Frontal cortex (tissue), 4 donors: ENCODE results near the gene UPF1. TPM values are rescaled to one million over a fixed set of nuclear protein-coding genes. Genes with fewer than 3 reads are reported as not detected.

Source experiments
- DNase-seq, 2 donors: peaks; one replicate each; pipeline ENCODE4 v3.0.0; 2012; ENCODE audit warnings: low spot score in 2 of 2
- FAIRE-seq: peaks from 2 replicates; lab custom pipeline; 2012; peaks lifted over from hg19 to GRCh38; lab: Jason Lieb, UNC
- total RNA-seq: library from RNA; depleted of rRNA; stranded (reverse); fragments of >200 nt; gene quantifications from one replicate; pipeline ENCODE4 v1.2.3, GENCODE V29; 2014
- donor health status: control.
- donor health status: control.
- donor health status: control.

UPF1 gene
- total RNA-seq, 1 donor from 2014 or later: 38.3 TPM

DNA sequence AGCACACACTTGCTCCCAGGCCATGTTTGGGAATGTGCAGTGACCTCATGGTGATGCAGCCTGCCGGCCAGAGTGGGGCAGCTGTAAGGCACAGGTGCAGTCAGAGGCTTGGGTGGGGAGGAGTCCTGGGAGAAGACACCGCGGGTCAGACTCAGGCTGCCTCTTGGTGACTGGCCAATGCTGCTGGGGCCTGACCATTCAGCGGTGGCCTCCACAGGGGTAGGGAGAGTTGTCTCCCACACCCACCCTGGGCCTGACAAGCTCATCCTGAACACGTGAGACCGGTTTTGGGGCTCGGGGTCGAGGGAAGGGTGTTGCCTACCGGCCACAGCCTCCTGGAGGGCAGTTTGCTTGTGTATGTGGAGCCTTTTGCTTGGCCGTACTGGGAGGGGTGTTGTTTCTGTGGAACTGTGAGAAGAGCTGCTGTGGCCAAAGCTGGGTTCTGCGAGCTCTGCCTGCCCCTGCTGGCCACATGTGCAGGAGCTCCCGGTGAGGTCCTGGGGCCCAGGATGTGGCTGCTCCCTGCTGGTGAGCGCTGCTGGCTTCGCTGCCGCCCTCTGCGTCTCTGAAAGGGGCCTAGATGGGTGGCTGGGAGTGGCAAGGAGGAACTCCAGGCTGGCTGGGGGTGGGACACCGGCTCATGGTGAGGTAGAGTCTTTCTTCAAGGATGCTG, 22.1 kb downstream of the UPF1 start:
- FAIRE-seq: no peak
- DNase-seq: no peak

DNA sequence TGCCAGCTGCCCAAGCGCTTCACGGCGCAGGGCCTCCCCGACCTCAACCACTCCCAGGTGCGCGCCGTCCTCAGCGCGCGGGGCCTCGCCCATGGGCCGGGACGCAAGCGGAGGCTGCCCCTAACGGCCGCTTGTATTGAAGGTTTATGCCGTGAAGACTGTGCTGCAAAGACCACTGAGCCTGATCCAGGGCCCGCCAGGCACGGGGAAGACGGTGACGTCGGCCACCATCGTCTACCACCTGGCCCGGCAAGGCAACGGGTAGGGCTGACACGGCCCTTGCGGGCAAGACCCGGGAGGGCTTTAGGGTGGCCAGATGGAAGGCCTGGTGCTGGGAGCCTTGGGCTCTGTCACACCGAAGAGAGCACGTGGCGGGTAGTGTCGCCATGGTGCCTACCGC, 23.2 kb downstream of the UPF1 start:
- DNase-seq (no peak), FAIRE-seq (no peak)

DNA sequence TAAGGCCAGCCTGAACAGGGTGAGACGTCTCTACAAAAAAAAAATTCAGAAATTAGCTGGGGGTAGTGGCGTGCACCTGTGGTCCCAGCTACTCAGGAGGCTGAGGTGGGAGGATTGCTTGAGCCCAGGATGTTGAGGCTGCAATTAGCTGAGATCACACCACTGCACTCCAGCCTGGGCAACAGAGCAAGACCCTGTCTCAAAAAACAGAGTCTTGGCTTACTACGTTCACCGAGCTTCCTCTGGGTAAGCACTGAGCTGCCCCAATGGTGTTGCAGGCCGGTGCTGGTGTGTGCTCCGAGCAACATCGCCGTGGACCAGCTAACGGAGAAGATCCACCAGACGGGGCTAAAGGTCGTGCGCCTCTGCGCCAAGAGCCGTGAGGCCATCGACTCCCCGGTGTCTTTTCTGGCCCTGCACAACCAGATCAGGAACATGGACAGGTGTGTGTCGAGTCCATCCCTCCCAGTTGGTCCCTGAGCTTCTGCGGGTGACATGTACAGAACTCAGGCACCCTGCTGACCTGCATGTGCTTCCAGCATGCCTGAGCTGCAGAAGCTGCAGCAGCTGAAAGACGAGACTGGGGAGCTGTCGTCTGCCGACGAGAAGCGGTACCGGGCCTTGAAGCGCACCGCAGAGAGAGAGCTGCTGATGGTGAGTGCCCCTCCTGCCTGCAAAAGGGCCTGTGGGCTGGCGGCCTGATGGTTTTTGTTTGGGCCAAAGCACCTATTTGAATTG, 24.1 kb downstream of the UPF1 start:
- DNase-seq (no peak), FAIRE-seq (no peak)

DNA sequence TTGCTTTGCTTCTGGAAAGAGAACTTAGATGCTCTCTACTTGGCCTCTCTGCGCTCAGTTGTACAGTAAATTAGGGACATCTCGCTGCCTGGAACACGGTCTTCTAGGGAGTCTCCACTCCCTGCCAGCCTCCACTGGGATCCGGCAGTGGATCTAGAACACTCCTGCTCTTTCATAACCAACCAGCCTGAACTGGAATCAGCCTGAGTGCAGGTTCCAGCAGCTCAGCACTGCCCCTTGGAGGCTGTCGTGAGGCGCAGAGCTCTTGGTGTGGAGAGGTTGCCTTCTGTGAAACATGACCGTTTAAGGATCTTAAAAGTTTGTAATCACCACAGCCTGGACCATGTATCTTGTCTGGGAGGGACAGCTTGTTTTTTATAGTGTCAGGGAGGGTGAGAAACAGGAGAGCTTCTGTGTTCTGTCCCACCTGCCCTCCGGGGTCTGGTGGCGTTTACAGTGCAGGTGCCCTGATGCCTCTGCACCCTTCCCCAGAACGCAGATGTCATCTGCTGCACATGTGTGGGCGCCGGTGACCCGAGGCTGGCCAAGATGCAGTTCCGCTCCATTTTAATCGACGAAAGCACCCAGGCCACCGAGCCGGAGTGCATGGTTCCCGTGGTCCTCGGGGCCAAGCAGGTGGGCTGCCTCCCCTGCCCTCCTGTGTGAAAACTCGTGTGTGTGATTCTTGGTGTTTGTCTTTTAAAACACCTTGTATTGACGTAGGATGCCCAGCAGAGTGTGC, 24.8 kb downstream of the UPF1 start:
- DNase-seq: peak; percentile 82 to 86
- no peak for FAIRE-seq

DNA sequence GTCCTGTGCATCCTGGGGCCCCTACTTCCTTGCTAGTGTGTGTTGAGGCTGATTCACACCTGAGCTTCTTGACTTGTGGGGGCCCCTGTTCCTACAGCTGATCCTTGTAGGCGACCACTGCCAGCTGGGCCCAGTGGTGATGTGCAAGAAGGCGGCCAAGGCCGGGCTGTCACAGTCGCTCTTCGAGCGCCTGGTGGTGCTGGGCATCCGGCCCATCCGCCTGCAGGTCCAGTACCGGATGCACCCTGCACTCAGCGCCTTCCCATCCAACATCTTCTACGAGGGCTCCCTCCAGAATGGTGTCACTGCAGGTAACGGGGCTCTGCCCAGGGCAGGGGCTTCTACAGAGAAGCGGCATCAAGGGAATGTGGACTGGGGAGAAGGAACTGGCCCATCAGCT, 25.5 kb downstream of the UPF1 start:
- no peak for FAIRE-seq
- no peak for DNase-seq

DNA sequence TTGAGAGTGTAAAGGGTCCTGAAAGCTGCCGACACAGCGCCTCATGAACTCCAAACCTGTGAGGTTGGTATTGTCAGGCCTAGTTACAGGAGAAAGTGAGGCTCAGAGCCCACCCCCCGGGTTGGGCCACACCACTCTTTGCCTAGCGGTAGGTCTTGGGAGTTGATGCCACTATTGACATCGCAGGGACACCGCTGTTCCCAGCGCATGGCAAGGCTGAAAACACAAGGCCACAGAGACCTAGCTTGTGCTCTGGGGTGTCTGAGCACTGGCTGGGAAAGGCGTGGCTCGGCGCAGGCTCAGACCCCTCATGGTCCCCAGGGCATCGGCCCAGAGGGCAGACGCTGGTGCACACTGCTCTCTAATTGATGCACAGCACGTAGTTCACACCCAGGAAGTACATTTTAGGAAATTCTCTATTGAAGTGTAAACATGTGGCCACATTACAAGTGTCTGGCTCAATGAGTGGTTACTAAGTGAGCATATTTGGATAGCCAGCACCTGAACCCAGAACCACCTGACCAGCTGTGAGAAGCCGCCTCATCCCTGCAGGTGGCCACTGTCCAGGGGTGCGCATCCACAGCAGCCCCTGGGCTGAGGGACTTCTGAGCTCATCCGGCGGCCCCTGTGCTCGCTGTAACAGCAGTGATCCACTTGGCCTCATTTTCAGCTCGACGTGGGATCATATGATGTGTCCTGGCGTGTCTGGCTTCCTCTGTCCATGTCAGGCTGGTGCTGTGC, 27.3 kb downstream of the UPF1 start:
- DNase-seq: no peak
- no peak for FAIRE-seq

DNA sequence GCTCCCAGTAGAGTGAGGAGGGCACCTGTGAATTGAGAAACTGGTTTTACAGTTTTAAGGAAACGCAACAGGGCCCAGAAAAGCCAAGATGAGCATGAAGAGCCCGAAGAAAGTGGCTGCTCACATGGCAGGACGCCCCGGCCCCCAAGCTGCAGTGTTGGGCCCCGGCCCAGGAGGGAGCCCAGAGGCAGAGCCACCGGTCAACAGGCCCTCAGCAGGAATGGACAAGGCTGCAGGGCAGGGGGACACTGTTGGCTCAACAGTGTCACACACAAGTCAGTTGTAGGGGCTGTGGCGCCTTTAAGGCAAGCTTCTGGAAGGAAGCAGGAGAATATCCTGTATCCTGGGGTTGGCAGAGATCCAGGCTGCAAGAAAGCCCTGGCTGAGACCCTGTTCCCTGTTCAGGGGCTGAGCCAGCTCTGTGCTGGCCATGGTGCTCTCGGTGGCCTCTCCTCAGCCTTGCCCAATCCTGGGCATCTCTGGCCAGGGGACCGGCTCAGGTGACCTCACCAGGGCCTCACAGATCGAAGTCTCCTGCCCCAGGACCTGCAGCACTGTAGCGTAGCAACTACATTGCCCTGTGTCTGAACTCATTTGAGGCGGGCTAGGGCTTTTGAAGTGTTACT, 28.0 kb downstream of the UPF1 start:
- FAIRE-seq (no peak), DNase-seq (no peak)

DNA sequence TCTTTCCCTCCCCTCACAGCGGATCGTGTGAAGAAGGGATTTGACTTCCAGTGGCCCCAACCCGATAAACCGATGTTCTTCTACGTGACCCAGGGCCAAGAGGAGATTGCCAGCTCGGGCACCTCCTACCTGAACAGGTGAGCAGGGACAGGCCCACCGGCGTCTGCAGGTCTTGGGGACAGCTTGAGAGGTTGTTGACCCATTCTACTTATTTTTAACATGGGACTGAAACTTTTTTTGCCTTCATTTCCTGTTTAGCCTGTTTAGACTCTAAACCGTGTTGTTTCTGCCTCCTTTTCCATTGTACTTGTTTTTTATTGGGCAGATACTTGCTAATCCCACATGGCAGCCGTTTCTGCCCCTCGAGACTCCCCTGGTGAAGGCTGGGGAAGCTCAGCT, 28.5 kb downstream of the UPF1 start:
- no peak for DNase-seq
- FAIRE-seq: no peak

DNA sequence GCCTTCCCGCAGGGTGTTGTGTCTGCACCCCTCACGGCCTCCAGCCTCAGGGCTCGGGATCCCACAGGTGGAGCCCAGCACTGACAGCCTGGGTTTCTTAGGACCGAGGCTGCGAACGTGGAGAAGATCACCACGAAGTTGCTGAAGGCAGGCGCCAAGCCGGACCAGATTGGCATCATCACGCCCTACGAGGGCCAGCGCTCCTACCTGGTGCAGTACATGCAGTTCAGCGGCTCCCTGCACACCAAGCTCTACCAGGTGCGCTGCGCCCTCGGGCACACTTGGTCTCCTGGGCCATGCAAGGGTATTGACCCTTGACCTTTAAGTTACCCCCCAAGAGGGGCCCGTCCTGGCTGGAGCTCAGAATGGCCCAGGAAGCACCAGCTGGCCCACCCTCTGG, 29.0 kb downstream of the UPF1 start:
- FAIRE-seq: no peak
- DNase-seq: no peak

DNA sequence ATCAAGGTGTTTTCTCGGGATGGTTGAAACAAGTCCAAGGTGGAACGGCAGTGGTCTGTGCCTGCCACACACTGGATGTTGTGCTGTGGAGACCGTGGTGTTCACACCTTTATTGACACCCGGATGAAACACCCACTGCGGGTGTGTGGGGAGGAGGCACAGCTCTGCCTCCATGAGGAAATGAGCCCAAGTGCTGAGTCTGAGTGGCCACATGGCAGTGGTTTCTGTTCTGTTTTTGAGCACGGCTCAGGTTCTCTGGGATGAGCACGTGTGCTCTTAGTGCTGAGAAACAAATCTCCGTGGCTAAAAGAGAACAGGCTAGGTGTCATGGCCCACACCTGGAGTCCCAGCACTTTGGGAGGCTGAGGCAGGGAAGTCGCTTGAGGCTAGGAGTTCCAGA, 29.5 kb downstream of the UPF1 start:
- no peak for FAIRE-seq
- no peak for DNase-seq

DNA sequence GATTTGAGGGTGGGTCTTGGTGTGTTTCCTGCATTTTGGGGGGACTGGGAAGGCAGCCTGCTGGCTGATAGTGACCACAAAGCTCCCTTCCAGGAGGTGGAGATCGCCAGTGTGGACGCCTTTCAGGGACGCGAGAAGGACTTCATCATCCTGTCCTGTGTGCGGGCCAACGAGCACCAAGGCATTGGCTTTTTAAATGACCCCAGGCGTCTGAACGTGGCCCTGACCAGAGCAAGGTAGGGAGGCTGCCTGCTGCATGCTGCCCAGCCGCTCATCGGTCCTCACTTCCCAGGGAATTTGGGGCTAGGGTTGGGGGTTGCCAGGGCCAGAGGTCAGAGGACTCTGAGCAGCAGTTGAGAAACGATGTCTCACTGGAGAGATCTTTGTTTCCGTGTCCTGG, 30.2 kb downstream of the UPF1 start:
- no peak for FAIRE-seq

DNA sequence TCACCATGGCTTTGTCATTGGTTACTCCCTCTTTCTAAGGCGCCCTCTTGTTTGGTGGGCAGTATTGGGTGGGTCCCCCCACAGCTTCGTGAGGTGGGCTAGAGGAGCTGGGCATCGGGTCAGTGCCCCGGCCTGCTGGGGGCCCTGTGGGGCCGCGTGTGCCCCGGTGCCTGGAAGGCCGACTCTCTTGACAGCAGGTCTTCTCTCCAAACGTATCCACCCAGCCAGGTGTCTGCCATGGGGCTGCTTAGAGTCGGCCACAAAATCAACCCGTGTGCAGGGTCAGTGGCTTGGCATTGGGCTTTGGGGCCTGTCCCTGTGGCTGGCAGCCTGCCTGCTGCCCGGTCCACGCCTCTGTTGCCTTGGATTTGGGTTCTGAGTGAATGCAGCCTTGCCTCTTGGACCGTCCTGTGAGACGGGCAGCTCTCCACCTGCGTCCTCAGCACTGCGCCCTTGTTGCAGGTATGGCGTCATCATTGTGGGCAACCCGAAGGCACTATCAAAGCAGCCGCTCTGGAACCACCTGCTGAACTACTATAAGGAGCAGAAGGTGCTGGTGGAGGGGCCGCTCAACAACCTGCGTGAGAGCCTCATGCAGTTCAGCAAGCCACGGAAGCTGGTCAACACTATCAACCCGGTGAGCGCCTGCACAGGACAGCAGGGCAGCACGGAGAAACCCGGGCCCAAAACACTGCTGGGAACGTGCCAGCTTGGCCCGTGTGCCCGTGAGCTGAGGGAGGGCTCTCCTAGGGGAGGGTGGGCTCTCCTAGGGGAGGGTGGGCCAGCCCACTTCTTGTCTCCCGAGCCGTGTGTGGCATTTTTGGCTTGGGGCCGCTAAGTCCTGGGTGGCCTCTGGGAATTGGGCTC, 31.4 kb downstream of the UPF1 start:
- no peak for FAIRE-seq

More for the DNA sequence above, 30.2 kb downstream of the UPF1 start:
- no peak for DNase-seq

DNA sequence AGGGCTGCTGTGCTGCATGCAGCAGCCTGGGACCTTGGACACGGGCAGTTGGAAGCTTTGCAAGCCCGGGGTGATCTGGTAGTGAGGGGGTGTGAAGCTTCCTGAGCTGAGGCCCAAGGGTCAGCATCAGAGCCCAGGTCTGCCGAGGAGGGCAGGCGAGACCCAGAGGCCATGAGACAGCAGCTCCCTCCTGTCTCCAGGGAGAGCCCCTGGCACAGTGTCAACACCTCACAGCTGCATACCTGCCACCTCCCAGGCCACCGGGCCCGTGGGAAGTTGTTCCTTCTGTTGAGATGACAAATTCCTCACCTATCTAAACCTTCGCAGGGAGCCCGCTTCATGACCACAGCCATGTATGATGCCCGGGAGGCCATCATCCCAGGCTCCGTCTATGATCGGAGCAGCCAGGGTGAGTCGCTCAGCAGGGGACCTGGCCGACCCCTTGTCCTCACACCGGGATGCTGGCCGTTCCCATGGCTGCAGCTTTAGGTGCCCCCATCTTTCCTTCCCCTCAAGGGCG, 32.1 kb downstream of the UPF1 start:
- DNase-seq (no peak), FAIRE-seq (no peak)

More for the DNA sequence above, 31.4 kb downstream of the UPF1 start:
- DNase-seq: no peak

DNA sequence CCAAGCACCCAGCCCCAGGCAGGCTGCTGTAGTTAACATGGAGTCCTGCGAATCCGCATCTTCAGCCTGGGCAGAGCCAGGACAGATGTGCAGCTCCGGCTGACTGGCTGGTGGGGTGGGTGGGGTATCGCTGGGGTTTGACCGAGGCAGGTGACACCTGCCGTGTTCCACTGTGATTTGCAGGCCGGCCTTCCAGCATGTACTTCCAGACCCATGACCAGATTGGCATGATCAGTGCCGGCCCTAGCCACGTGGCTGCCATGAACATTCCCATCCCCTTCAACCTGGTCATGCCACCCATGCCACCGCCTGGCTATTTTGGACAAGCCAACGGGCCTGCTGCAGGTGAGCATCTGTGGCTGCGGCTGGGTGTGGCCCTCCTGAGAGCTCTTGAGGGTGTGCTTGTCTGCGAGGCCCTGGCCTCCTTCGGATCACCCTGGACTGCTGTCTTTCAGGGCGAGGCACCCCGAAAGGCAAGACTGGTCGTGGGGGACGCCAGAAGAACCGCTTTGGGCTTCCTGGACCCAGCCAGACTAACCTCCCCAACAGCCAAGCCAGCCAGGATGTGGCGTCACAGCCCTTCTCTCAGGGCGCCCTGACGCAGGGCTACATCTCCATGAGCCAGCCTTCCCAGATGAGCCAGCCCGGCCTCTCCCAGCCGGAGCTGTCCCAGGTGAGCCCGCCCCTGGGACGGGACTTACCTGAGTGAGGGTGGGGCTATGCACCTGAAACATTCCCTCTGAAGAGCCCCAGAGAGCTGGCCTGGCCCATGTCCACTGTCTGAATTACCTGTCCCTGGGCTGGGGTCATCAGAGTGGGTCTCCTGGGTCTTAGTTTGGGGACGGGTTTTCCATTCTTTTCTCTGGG, 33.6 kb downstream of the UPF1 start:
- DNase-seq (no peak), FAIRE-seq (no peak)

DNA sequence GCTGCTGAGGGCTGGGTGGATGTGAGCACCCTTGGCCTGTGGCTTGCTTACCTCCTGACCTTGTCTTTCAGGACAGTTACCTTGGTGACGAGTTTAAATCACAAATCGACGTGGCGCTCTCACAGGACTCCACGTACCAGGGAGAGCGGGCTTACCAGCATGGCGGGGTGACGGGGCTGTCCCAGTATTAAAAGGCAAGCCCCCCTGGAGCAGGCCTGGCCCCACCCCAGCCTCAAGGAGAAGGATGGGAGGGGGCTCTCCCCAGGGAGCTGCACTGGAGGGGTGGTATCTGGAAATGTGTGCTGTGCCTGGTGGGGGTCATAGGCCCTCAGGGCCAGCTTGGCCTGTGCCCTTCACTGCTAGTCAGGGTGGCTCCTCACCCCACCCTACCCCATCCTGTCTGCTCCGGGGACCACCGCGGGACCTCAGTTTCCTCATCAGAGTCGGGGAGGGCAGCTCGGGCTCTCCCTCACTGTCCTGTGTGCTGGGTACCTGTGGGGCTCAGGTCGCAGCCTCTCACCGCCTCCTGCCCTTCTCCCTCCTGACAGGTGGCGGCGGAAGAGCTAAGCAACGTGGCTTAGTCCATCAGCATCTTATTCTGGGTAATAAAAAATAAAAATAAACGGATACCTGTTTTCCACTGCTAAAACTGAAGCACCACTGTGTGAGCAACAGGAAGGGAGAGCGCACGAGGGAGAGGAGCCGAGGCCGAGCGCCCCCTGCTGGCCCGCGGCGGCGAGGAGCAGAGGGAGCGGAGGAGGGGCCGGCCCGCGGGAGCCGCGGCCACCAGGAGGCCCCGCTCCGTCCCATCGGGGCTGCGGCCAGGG, 34.4 kb downstream of the UPF1 start:
- no peak for FAIRE-seq
- DNase-seq: peak; percentile 87 to 92

DNA sequence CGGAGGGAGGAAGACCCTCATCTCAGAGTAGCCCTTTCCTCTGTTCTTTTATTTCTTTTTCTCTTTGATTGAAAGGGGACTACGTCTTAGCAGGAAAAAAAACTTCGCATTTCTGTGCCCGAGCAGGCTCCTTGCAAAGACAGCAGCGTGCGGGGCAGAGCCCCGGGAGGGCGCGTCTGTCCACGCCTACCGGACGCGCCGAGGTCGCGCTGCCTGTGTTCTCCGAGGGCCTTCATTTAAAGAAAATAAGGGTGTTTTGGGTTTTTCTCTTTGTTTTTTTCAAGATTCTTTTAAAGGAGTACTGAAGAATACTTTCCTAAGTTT, 35.0 kb downstream of the UPF1 start:
- FAIRE-seq (no peak), DNase-seq (no peak)

DNA sequence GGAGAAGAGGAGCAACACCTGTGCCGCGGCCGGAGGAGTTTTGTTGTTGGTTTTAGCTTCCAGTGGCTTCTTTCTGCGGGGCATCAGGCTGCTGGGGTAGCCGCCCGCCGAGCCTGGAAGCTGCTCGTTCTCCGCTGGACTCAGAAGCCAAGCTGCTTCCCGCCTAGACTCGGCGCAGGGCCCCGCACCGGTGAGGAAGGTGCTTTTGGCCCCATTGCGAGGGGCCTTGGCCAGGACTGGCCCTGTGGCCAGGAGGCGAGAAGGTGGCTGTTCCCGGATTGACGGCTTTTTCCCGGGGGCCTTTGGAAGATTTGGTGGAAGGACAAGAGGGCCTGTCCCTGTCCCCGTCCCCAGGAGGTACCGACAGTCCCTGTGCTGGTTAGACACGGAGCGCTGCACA, 35.4 kb downstream of the UPF1 start:
- DNase-seq: no peak
- FAIRE-seq: no peak
